HEK293 (cell line): ENCODE data around the gene TNFRSF6B.

Source experiments
- EGR2 ChIP-seq: fragments of 450-650 bp; formaldehyde crosslinking; IDR thresholded peaks from 2 replicates; pipeline ENCODE4 v1.5.1; 2016; ENCODE audit warnings: low read depth, missing biosample characterization, missing genetic modification characterization
- GLI2 ChIP-seq: fragments of 450-650 bp; formaldehyde crosslinking; IDR thresholded peaks from 2 replicates; pipeline ENCODE4; 2017; ENCODE audit warnings: missing biosample characterization, missing genetic modification characterization, low read depth, borderline replicate concordance
- KLF8 ChIP-seq: fragments of 450-650 bp; formaldehyde crosslinking; IDR thresholded peaks from 2 replicates; pipeline ENCODE4 v1.5.1; 2016; ENCODE audit warnings: missing biosample characterization, missing genetic modification characterization
- ZFP3 ChIP-seq: fragments of 450-650 bp; formaldehyde crosslinking; IDR thresholded peaks from 2 replicates; pipeline ENCODE4 v1.5.1; 2016; ENCODE audit warnings: low read depth, missing biosample characterization, missing genetic modification characterization
- ZNF10 ChIP-seq: fragments of 450-650 bp; formaldehyde crosslinking; IDR thresholded peaks from 2 replicates; pipeline ENCODE4 v1.5.1; 2017; ENCODE audit warnings: missing biosample characterization, missing genetic modification characterization
- ZNF19 ChIP-seq: fragments of 450-650 bp; formaldehyde crosslinking; IDR thresholded peaks from 2 replicates; pipeline ENCODE4; 2016; ENCODE audit warnings: missing biosample characterization, missing genetic modification characterization, low read depth
- ZNF2 ChIP-seq: fragments of 450-650 bp; formaldehyde crosslinking; IDR thresholded peaks from 2 replicates; pipeline ENCODE4 v1.5.1; 2016; ENCODE audit warnings: missing biosample characterization, missing genetic modification characterization
- ZNF202 ChIP-seq: fragments of 450-650 bp; formaldehyde crosslinking; IDR thresholded peaks from 2 replicates; pipeline ENCODE4 v1.5.1; 2016; ENCODE audit warnings: missing biosample characterization, missing genetic modification characterization, borderline replicate concordance
- ZNF223 ChIP-seq: fragments of 450-650 bp; formaldehyde crosslinking; IDR thresholded peaks from 2 replicates; pipeline ENCODE4 v1.5.1; 2016; ENCODE audit warnings: missing biosample characterization, missing genetic modification characterization
- ZNF274 ChIP-seq, 2 experiments: fragments of 200-500 bp in 1 of 2; fragments of 450-650 bp in 1 of 2; sonication (Bioruptor generic) in 1 of 2; formaldehyde crosslinking in 1 of 2; IDR thresholded peaks; 2 replicates each; pipeline versions ENCODE4 v1.5.1 to v1.6.1; 2014 to 2016; ENCODE audit warnings: borderline replicate concordance in 1 of 2, inconsistent platforms in 1 of 2, low read length in 1 of 2, missing biosample characterization in 1 of 2, missing genetic modification characterization in 1 of 2
- ZNF302 ChIP-seq: fragments of 450-650 bp; formaldehyde crosslinking; IDR thresholded peaks from 2 replicates; pipeline ENCODE4 v1.5.1; 2016; ENCODE audit warnings: missing biosample characterization, missing genetic modification characterization, low read depth
- ZNF391 ChIP-seq: fragments of 450-650 bp; formaldehyde crosslinking; IDR thresholded peaks from 2 replicates; pipeline ENCODE4 v1.5.1; 2016; ENCODE audit warnings: low read depth, missing biosample characterization, missing genetic modification characterization, borderline replicate concordance
- ZNF398 ChIP-seq: fragments of 450-650 bp; formaldehyde crosslinking; IDR thresholded peaks from 2 replicates; pipeline ENCODE4 v1.5.1; 2017; ENCODE audit warnings: missing biosample characterization, missing genetic modification characterization
- ZNF416 ChIP-seq: fragments of 450-650 bp; formaldehyde crosslinking; IDR thresholded peaks from 2 replicates; pipeline ENCODE4 v1.5.1; 2016; ENCODE audit warnings: missing biosample characterization, missing genetic modification characterization
- ZNF555 ChIP-seq: fragments of 450-650 bp; formaldehyde crosslinking; conservative IDR thresholded peaks from 2 replicates; pipeline ENCODE4 v1.5.1; 2017; ENCODE audit warnings: missing biosample characterization, mild to moderate bottlenecking, missing genetic modification characterization, inconsistent platforms
- ZNF645 ChIP-seq: fragments of 450-650 bp; formaldehyde crosslinking; IDR thresholded peaks from 2 replicates; pipeline ENCODE4; 2016; ENCODE audit warnings: missing biosample characterization, missing genetic modification characterization
- ZNF692 ChIP-seq: fragments of 450-650 bp; formaldehyde crosslinking; IDR thresholded peaks from 2 replicates; pipeline ENCODE4 v1.5.1; 2016; ENCODE audit warnings: missing biosample characterization, missing genetic modification characterization
- ZNF777 ChIP-seq: fragments of 450-650 bp; formaldehyde crosslinking; IDR thresholded peaks from 2 replicates; pipeline ENCODE4 v1.5.1; 2017; ENCODE audit warnings: missing biosample characterization, missing genetic modification characterization, borderline replicate concordance
- TF ChIP-seq, protein P1 (sequence below): fragments of 450-650 bp; formaldehyde crosslinking; IDR thresholded peaks from 2 replicates; pipeline ENCODE4 v1.5.1; 2016; ENCODE audit warnings: missing biosample characterization, missing genetic modification characterization
- TF ChIP-seq, protein P2 (sequence below): fragments of 450-650 bp; formaldehyde crosslinking; IDR thresholded peaks from 2 replicates; pipeline ENCODE4 v1.5.1; 2016; ENCODE audit warnings: missing biosample characterization, missing genetic modification characterization
- TF ChIP-seq, protein P3 (sequence below): fragments of 450-650 bp; formaldehyde crosslinking; IDR thresholded peaks from 2 replicates; pipeline ENCODE4 v1.5.1; 2016; ENCODE audit warnings: missing biosample characterization, missing genetic modification characterization, borderline replicate concordance
- TF ChIP-seq, protein P4 (sequence below): sonication (generic); formaldehyde crosslinking; IDR thresholded peaks from 2 replicates; pipeline ENCODE4 v1.8.1; 2022; ENCODE audit warnings: mild to moderate bottlenecking, moderate library complexity, missing genetic modification reagents

Gene TNFRSF6B

DNA sequence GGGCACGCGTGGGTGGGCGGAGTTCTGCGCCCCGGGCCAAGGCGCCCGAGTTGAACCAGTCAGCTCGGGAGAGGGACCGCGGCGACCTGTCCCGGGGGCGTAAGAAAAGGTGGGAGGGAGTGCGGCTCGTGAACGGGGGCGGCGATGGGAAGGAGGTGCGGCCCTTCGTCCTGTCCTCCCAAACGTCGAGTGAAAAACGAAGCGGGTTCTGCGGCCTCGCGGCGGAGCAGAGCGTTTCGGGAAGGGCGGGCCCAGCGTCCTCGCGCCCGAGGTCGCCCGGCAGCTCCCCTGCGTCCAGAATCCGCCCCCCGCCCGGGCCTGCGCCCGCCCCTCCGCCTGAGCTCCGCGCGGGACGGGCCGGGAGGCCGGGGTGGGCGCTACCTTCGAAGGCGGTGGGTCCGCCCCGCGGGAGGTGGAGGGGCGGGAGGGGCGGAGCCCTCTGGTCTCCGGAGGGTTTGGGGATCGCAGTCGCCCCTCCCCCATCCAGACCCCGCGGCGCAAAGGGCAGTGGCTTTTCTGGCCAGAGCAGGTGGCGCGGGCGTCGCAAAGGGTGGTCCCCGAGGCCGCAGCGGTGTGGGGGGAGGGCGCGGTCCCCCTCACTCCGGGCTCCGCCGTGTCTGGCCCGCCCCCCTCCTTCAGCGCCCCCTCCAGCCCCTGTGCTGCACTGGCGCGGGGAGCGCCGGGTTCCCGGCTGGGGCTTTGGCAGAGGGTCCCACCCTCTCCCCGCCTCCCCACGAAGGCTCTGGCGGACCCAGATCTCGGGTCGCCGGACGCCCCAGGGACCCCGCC is 44.1 kb upstream of the TNFRSF6B start (continued):
- no peak for TF ChIP-seq ZNF645 (tag by site-specific recombination)
- TF ChIP-seq, protein P1, sequence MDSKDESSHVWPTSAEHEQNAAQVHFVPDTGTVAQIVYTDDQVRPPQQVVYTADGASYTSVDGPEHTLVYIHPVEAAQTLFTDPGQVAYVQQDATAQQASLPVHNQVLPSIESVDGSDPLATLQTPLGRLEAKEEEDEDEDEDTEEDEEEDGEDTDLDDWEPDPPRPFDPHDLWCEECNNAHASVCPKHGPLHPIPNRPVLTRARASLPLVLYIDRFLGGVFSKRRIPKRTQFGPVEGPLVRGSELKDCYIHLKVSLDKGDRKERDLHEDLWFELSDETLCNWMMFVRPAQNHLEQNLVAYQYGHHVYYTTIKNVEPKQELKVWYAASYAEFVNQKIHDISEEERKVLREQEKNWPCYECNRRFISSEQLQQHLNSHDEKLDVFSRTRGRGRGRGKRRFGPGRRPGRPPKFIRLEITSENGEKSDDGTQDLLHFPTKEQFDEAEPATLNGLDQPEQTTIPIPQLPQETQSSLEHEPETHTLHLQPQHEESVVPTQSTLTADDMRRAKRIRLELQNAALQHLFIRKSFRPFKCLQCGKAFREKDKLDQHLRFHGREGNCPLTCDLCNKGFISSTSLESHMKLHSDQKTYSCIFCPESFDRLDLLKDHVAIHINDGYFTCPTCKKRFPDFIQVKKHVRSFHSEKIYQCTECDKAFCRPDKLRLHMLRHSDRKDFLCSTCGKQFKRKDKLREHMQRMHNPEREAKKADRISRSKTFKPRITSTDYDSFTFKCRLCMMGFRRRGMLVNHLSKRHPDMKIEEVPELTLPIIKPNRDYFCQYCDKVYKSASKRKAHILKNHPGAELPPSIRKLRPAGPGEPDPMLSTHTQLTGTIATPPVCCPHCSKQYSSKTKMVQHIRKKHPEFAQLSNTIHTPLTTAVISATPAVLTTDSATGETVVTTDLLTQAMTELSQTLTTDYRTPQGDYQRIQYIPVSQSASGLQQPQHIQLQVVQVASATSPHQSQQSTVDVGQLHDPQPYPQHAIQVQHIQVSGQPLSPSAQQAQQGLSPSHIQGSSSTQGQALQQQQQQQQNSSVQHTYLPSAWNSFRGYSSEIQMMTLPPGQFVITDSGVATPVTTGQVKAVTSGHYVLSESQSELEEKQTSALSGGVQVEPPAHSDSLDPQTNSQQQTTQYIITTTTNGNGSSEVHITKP (tag by site-specific recombination): peak; percentile 46; the same call in 1 of the 2 replicates
- TF ChIP-seq ZNF19 (tag by site-specific recombination): no peak
- no peak for TF ChIP-seq GLI2
- no peak for TF ChIP-seq ZNF777 (tag by site-specific recombination)
- no peak for TF ChIP-seq ZNF10
- no peak for TF ChIP-seq ZNF2
- TF ChIP-seq ZNF416 (tag by site-specific recombination): no peak
- TF ChIP-seq, protein P2, sequence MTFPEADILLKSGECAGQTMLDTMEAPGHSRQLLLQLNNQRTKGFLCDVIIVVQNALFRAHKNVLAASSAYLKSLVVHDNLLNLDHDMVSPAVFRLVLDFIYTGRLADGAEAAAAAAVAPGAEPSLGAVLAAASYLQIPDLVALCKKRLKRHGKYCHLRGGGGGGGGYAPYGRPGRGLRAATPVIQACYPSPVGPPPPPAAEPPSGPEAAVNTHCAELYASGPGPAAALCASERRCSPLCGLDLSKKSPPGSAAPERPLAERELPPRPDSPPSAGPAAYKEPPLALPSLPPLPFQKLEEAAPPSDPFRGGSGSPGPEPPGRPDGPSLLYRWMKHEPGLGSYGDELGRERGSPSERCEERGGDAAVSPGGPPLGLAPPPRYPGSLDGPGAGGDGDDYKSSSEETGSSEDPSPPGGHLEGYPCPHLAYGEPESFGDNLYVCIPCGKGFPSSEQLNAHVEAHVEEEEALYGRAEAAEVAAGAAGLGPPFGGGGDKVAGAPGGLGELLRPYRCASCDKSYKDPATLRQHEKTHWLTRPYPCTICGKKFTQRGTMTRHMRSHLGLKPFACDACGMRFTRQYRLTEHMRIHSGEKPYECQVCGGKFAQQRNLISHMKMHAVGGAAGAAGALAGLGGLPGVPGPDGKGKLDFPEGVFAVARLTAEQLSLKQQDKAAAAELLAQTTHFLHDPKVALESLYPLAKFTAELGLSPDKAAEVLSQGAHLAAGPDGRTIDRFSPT: peak; percentile 35; the same call in 1 of the 2 replicates
- peak; percentile 70 for TF ChIP-seq ZNF692
- TF ChIP-seq, protein P3, sequence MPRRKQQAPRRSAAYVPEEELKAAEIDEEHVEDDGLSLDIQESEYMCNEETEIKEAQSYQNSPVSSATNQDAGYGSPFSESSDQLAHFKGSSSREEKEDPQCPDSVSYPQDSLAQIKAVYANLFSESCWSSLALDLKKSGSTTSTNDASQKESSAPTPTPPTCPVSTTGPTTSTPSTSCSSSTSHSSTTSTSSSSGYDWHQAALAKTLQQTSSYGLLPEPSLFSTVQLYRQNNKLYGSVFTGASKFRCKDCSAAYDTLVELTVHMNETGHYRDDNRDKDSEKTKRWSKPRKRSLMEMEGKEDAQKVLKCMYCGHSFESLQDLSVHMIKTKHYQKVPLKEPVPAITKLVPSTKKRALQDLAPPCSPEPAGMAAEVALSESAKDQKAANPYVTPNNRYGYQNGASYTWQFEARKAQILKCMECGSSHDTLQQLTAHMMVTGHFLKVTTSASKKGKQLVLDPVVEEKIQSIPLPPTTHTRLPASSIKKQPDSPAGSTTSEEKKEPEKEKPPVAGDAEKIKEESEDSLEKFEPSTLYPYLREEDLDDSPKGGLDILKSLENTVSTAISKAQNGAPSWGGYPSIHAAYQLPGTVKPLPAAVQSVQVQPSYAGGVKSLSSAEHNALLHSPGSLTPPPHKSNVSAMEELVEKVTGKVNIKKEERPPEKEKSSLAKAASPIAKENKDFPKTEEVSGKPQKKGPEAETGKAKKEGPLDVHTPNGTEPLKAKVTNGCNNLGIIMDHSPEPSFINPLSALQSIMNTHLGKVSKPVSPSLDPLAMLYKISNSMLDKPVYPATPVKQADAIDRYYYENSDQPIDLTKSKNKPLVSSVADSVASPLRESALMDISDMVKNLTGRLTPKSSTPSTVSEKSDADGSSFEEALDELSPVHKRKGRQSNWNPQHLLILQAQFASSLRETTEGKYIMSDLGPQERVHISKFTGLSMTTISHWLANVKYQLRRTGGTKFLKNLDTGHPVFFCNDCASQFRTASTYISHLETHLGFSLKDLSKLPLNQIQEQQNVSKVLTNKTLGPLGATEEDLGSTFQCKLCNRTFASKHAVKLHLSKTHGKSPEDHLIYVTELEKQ (tag by site-specific recombination): no peak
- no peak for TF ChIP-seq ZNF302 (tag by site-specific recombination)
- TF ChIP-seq, protein P4, sequence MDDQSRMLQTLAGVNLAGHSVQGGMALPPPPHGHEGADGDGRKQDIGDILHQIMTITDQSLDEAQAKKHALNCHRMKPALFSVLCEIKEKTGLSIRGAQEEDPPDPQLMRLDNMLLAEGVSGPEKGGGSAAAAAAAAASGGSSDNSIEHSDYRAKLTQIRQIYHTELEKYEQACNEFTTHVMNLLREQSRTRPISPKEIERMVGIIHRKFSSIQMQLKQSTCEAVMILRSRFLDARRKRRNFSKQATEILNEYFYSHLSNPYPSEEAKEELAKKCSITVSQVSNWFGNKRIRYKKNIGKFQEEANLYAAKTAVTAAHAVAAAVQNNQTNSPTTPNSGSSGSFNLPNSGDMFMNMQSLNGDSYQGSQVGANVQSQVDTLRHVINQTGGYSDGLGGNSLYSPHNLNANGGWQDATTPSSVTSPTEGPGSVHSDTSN (CRISPR knock-in tag): no peak; the same call in 1 of the 2 replicates
- TF ChIP-seq ZNF202 (tag by site-specific recombination): no peak
- TF ChIP-seq ZNF398 (tag by site-specific recombination): peak; percentile 78
- no peak for TF ChIP-seq ZNF274 (IDR thresholded peaks at IDR 0.05; ENCODE audit: low read length)
- TF ChIP-seq ZNF274 (tag by site-specific recombination; IDR thresholded peaks at IDR 0.05; ENCODE audit: borderline replicate concordance): no peak
- no peak for TF ChIP-seq ZNF223 (tag by site-specific recombination)
- no peak for TF ChIP-seq ZNF555 (tag by site-specific recombination)
- TF ChIP-seq ZFP3 (tag by site-specific recombination): no peak
- TF ChIP-seq KLF8: peak; percentile 51; the same call in 1 of the 2 replicates
- TF ChIP-seq EGR2 (tag by site-specific recombination): peak; percentile 89
- no peak; the same call in 1 of the 2 replicates for TF ChIP-seq ZNF391 (tag by site-specific recombination)
